Caco-2 (cell line): Measurements from ENCODE around the gene JDP2. TPM values are rescaled to one million over a fixed set of nuclear protein-coding genes. Genes with fewer than 3 reads are reported as not detected.
A peak's percentile ranks its signal among the peaks of the same experiment; 100 is the strongest.

ENCODE experiments used
- BruUV-seq: library from RNA; stranded (reverse); fragments of 400-500 nt; replicated peaks from 2 replicates; lab custom pipeline; 2021; lab: Mats Ljungman, UMichigan
- CTCF ChIA-PET: fragments of 300-600 bp; sonication (Branson Sonifier 250); formaldehyde crosslinking; loops from one replicate; lab custom pipeline; 2022; ENCODE audit warnings: antibody characterized with exemption; lab: Charles Lee
- POLR2A ChIA-PET: fragments of 300-600 bp; sonication (Branson Sonifier 250); formaldehyde crosslinking; loops from one replicate; lab custom pipeline; 2022; ENCODE audit warnings: antibody characterized with exemption; lab: Charles Lee
- DNase-seq, 2 experiments: peaks; one replicate each; pipeline versions ENCODE4 v3.0.0 to v3.0.0-alpha.2; 2020 to 2022
- H3K27me3 ChIP-seq: replicated peaks from 2 replicates; pipeline ENCODE4 v1.6.0; 2011; ENCODE audit warnings: low read length; ENCODE audit not compliant: control insufficient read depth, insufficient read depth
- H3K36me3 ChIP-seq: 2 replicates; pipeline ENCODE4 v1.5.1; 2011; ENCODE audit warnings: low read length; ENCODE audit not compliant: control insufficient read depth, insufficient read depth
- H3K4me1 ChIP-seq: fragments of 250-450 bp; sonication (Bioruptor Pico); 2 replicates; pipeline ENCODE4 v1.5.1; 2020; ENCODE audit warnings: mild to moderate bottlenecking
- H3K4me3 ChIP-seq: 2 replicates; pipeline ENCODE4 v1.5.1; 2011; ENCODE audit warnings: low read depth, mild to moderate bottlenecking, control low read depth, low read length
- H3K9me3 ChIP-seq: fragments of 250-450 bp; sonication (Bioruptor Pico); 2 replicates; pipeline ENCODE4 v1.5.1; 2020; ENCODE audit warnings: mild to moderate bottlenecking, moderate library complexity
- H3K27ac Mint-ChIP-seq: one replicate; pipeline ENCODE4 v1.8.0; 2022; ENCODE audit warnings: mixed read lengths; ENCODE audit not compliant: unreplicated experiment
- H3K27me3 Mint-ChIP-seq: one replicate; pipeline ENCODE4 v1.8.0; 2022; ENCODE audit warnings: mixed read lengths; ENCODE audit not compliant: insufficient read depth, unreplicated experiment
- H3K36me3 Mint-ChIP-seq: one replicate; pipeline ENCODE4 v1.8.0; 2022; ENCODE audit warnings: mild to moderate bottlenecking, mixed read lengths; ENCODE audit not compliant: insufficient read depth, unreplicated experiment
- H3K4me1 Mint-ChIP-seq: one replicate; pipeline ENCODE4 v1.8.0; 2022; ENCODE audit warnings: low read depth, mixed read lengths; ENCODE audit not compliant: unreplicated experiment
- H3K4me3 Mint-ChIP-seq: one replicate; pipeline ENCODE4 v1.8.0; 2022; ENCODE audit warnings: mild to moderate bottlenecking, moderate library complexity, mixed read lengths; ENCODE audit not compliant: unreplicated experiment
- H3K9me3 Mint-ChIP-seq: one replicate; pipeline ENCODE4 v1.8.0; 2022; ENCODE audit warnings: mixed read lengths; ENCODE audit not compliant: unreplicated experiment
- intact Hi-C: fragments of 100-400 bp; cut with micrococcal nuclease; formaldehyde crosslinking; loops from one replicate; pipeline ENCODE4 v1.10.0; 2022; ENCODE audit not compliant: unreplicated experiment
- total RNA-seq: library from RNA; stranded (reverse); gene quantifications from 2 replicates; pipeline ENCODE4 v1.2.3, GENCODE V29; 2022
- TF ChIP-seq, protein P1 (sequence below), 2 experiments: fragments of 200-600 bp in 1 of 2; IDR thresholded peaks; 1 replicate in 1 of 2; 2 replicates in 1 of 2; pipeline versions ENCODE4 v1.5.1 to v1.8.0; 2011 to 2022; ENCODE audit warnings: antibody characterized with exemption in 1 of 2, control low read depth in 1 of 2, inconsistent platforms in 1 of 2, low read depth in 1 of 2, low read length in 1 of 2, mild to moderate bottlenecking in 1 of 2, moderate library complexity in 1 of 2; ENCODE audit not compliant: insufficient read depth in 1 of 2, severe bottlenecking in 1 of 2, unreplicated experiment in 1 of 2

The JDP2 gene
- total RNA-seq, 1 experiment from 2014 or later = 95.7 TPM

DNA sequence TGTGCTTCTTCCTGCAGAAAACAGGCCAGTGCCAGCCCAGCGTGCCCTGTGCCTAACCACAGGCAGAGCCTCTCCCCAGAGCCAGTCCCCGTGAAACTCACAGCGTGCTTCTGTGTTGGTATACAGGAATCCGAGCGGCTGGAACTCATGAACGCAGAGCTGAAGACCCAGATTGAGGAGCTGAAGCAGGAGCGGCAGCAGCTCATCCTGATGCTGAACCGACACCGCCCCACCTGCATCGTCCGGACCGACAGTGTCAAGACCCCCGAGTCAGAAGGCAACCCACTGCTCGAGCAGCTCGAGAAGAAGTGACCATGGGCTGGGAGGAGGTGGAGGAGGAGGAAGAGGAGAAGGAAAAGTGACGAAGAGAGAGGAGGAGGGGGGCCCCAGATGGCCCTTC, 41.3 kb downstream of the JDP2 start:
- no peak overlapping the region for H3K4me3 ChIP-seq
- Mint-ChIP-seq H3K27ac (no peak overlapping the region), H3K4me1 (peaks cover 20% of the 10 kb centered on the region), H3K4me3 (no peak overlapping the region), H3K27me3 (no peaks in the 10 kb centered on the region), H3K9me3 (no peaks in the 10 kb centered on the region), H3K36me3 (peaks cover 77% of the 10 kb centered on the region)
- H3K9me3 ChIP-seq = no peaks in the 10 kb centered on the region
- ChIA-PET POLR2A (no interaction called here), CTCF (no interaction called here)
- intact Hi-C loops = no loop called here
- H3K36me3 ChIP-seq = peaks cover 3% of the 10 kb centered on the region
- TF ChIP-seq, protein P1, sequence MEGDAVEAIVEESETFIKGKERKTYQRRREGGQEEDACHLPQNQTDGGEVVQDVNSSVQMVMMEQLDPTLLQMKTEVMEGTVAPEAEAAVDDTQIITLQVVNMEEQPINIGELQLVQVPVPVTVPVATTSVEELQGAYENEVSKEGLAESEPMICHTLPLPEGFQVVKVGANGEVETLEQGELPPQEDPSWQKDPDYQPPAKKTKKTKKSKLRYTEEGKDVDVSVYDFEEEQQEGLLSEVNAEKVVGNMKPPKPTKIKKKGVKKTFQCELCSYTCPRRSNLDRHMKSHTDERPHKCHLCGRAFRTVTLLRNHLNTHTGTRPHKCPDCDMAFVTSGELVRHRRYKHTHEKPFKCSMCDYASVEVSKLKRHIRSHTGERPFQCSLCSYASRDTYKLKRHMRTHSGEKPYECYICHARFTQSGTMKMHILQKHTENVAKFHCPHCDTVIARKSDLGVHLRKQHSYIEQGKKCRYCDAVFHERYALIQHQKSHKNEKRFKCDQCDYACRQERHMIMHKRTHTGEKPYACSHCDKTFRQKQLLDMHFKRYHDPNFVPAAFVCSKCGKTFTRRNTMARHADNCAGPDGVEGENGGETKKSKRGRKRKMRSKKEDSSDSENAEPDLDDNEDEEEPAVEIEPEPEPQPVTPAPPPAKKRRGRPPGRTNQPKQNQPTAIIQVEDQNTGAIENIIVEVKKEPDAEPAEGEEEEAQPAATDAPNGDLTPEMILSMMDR (IDR thresholded peaks at IDR 0.05; ENCODE audit: insufficient read depth in 1 of 2, low read depth in 1 of 2, low read length in 1 of 2, severe bottlenecking in 1 of 2, unreplicated experiment in 1 of 2) = no peak
- DNase-seq = peak in 1 of 2 experiments; percentile 19
- no peaks in the 10 kb centered on the region for H3K4me1 ChIP-seq
- no TSS peak for BruUV-seq
- H3K27me3 ChIP-seq = no peaks in the 10 kb centered on the region

DNA sequence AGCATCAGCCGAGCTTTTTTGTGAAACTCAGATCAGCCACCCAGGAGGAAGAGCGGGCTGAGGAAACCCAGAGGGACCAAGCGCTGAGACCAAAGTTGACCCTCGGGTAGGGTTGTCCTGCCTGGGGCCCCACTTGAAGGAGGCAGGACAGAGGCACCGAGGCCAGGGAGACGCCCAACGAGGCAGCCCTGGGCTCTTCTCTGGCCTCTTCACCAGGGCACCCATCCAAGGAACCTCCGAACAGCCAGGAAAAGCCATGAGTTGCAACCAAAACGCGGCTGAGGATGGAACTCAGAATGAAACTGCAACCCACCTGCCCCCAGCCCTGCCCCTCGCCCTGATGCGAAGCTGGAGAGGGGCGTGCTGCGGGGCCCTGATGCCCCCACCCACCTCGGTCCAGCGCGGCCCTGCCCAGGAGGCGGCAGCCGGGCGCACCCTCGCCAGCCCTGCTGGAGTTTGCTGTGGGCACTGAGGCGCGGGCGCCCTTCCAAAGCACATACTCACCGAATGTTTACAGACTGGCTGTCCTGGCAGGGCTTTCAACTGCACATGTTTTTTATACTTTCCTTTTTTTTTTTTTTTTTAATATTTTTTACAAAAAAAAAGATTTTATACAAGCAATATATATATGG, 41.9 kb downstream of the JDP2 start:
- TF ChIP-seq, protein P1 (IDR thresholded peaks at IDR 0.05; ENCODE audit: insufficient read depth in 1 of 2, low read depth in 1 of 2, low read length in 1 of 2, severe bottlenecking in 1 of 2, unreplicated experiment in 1 of 2) = no peak
- ChIA-PET POLR2A (no interaction called here), CTCF (no interaction called here)
- Histone ChIP-seq H3K27me3 (no peaks in the 10 kb centered on the region), H3K9me3 (no peaks in the 10 kb centered on the region), H3K36me3 (peaks cover 3% of the 10 kb centered on the region), H3K4me3 (no peak overlapping the region), H3K4me1 (no peaks in the 10 kb centered on the region)
- Mint-ChIP-seq H3K4me3 (no peak overlapping the region), H3K27ac (no peak overlapping the region), H3K4me1 (peaks cover 20% of the 10 kb centered on the region), H3K9me3 (no peaks in the 10 kb centered on the region), H3K27me3 (no peaks in the 10 kb centered on the region), H3K36me3 (peaks cover 82% of the 10 kb centered on the region)
- BruUV-seq = TSS peak; percentile 74
- DNase-seq = peak in 1 of 2 experiments; percentile 13
- intact Hi-C loops = no loop called here

DNA sequence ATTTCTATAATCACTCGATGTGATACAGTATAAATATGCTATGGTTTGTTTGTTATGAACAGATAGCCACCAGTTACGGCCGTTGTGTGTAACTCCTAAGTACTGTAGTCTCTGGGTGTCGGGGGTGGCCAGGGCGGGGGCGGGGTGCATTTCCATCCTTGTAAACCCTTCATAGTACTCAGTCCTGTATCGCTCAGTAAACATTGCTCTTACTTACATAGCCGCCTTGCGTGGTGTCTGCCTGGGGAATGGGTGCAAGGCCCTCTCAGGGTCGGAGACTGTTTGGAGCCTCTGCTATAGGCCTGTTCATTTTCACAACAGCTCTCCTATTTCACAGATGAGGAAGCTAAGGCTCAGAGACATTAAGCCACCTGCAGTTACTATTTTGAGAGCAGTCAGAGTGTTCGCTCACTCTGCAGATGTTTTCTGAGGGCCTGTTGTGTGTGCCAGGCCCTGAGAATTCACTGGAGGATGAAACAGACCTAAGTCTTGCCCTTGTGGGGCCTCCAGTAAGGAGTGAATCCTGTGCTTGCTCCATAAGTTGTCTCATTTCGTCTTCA, 42.5 kb downstream of the JDP2 start:
- Histone ChIP-seq H3K9me3 (no peaks in the 10 kb centered on the region), H3K4me3 (no peak overlapping the region), H3K4me1 (peaks cover 3% of the 10 kb centered on the region), H3K27me3 (no peaks in the 10 kb centered on the region), H3K36me3 (peaks cover 3% of the 10 kb centered on the region)
- Mint-ChIP-seq H3K4me1 (peaks cover 20% of the 10 kb centered on the region), H3K9me3 (no peaks in the 10 kb centered on the region), H3K4me3 (no peak overlapping the region), H3K27ac (no peak overlapping the region), H3K27me3 (no peaks in the 10 kb centered on the region), H3K36me3 (peaks cover 88% of the 10 kb centered on the region)
- ChIA-PET POLR2A (no interaction called here), CTCF (no interaction called here)
- BruUV-seq = no TSS peak
- TF ChIP-seq, protein P1 (IDR thresholded peaks at IDR 0.05; ENCODE audit: insufficient read depth in 1 of 2, low read depth in 1 of 2, low read length in 1 of 2, severe bottlenecking in 1 of 2, unreplicated experiment in 1 of 2) = no peak
- intact Hi-C loops = no loop called here
- peak in 1 of 2 experiments; percentile 3 for DNase-seq
